H9 (cell line): ENCODE measurements around the gene SDC4. TPM values are rescaled to one million over a fixed set of nuclear protein-coding genes. Genes with fewer than 3 reads are reported as not detected.

Experiments
- DNase-seq: peaks from one replicate; pipeline ENCODE4 v3.0.0-alpha.2; 2017
- H2AFZ ChIP-seq: one replicate; pipeline ENCODE4 v1.6.1; 2013; ENCODE audit warnings: mild to moderate bottlenecking, low read length, control low read depth, moderate library complexity
- H2AK5ac ChIP-seq: 2 replicates; pipeline ENCODE4 v1.6.1; 2013; ENCODE audit warnings: low read length, control low read depth, mixed read lengths; ENCODE audit not compliant: insufficient read length
- H2BK120ac ChIP-seq: one replicate; pipeline ENCODE4 v1.6.1; 2013; ENCODE audit warnings: low read depth, mild to moderate bottlenecking, low read length, control low read depth, inconsistent platforms; ENCODE audit not compliant: poor library complexity, severe bottlenecking
- H2BK12ac ChIP-seq: 2 replicates; pipeline ENCODE4 v1.6.1; 2013; ENCODE audit warnings: low read length, control low read depth, mixed read lengths, low read depth; ENCODE audit not compliant: insufficient read length
- H2BK15ac ChIP-seq: 2 replicates; pipeline ENCODE4 v1.6.1; 2013; ENCODE audit warnings: low read depth, low read length, control low read depth
- H2BK20ac ChIP-seq: one replicate; pipeline ENCODE4 v1.6.1; 2013; ENCODE audit warnings: low read depth, mild to moderate bottlenecking, low read length, control low read depth, inconsistent platforms; ENCODE audit not compliant: poor library complexity, severe bottlenecking
- H2BK5ac ChIP-seq: 2 replicates; pipeline ENCODE4 v1.6.1; 2013; ENCODE audit warnings: low read length, control low read depth, mixed read lengths; ENCODE audit not compliant: insufficient read length
- H3K14ac ChIP-seq: 2 replicates; pipeline ENCODE4 v1.6.1; 2013; ENCODE audit warnings: low read length, control low read depth; ENCODE audit not compliant: insufficient read depth
- H3K18ac ChIP-seq: 2 replicates; pipeline ENCODE4 v1.6.1; 2013; ENCODE audit warnings: low read depth, mild to moderate bottlenecking, mixed read lengths, low read length, control low read depth; ENCODE audit not compliant: insufficient read length
- H3K23ac ChIP-seq: 2 replicates; pipeline ENCODE4 v1.6.1; 2013; ENCODE audit warnings: low read length, control low read depth, mixed read lengths, low read depth; ENCODE audit not compliant: insufficient read length
- H3K23me2 ChIP-seq: 2 replicates; pipeline ENCODE4 v1.6.1; 2013; ENCODE audit warnings: low read depth, mild to moderate bottlenecking, mixed read lengths, low read length, control low read depth; ENCODE audit not compliant: insufficient read length, poor library complexity, severe bottlenecking
- H3K27ac ChIP-seq: 2 replicates; pipeline ENCODE4 v1.5.1; 2013; ENCODE audit warnings: low read length, control low read depth, mixed read lengths, low read depth; ENCODE audit not compliant: insufficient read length
- H3K27me3 ChIP-seq: 2 replicates; pipeline ENCODE4 v1.6.1; 2013; ENCODE audit warnings: low read length, control low read depth, inconsistent platforms; ENCODE audit not compliant: insufficient read depth
- H3K4ac ChIP-seq: 2 replicates; pipeline ENCODE4 v1.6.1; 2013; ENCODE audit warnings: low read depth, mild to moderate bottlenecking, control low read depth, inconsistent platforms, low read length, moderate library complexity
- H3K4me1 ChIP-seq: 2 replicates; pipeline ENCODE4 v1.6.1; 2013; ENCODE audit warnings: low read length, control low read depth, inconsistent platforms; ENCODE audit not compliant: insufficient read depth
- H3K4me2 ChIP-seq: 2 replicates; pipeline ENCODE4 v1.6.1; 2013; ENCODE audit warnings: low read length, control low read depth, mixed read lengths; ENCODE audit not compliant: insufficient read length, insufficient read depth
- H3K56ac ChIP-seq: 2 replicates; pipeline ENCODE4 v1.6.1; 2013; ENCODE audit warnings: low read depth, mild to moderate bottlenecking, mixed read lengths, low read length, control low read depth; ENCODE audit not compliant: insufficient read length
- H3K79me1 ChIP-seq: 2 replicates; pipeline ENCODE4 v1.6.1; 2013; ENCODE audit warnings: low read depth, mild to moderate bottlenecking, moderate library complexity, low read length, control low read depth, inconsistent platforms; ENCODE audit not compliant: insufficient read depth, poor library complexity, severe bottlenecking
- H3K79me2 ChIP-seq: 2 replicates; pipeline ENCODE4 v1.6.1; 2013; ENCODE audit warnings: low read length, control low read depth, inconsistent platforms; ENCODE audit not compliant: insufficient read depth
- H3K9ac ChIP-seq: 2 replicates; pipeline ENCODE4 v1.6.1; 2013; ENCODE audit warnings: low read length, control low read depth, mixed read lengths; ENCODE audit not compliant: insufficient read length; ENCODE audit errors: extremely low read depth
- H3K9me3 ChIP-seq: one replicate; pipeline ENCODE4 v1.6.1; 2013; ENCODE audit warnings: low read depth, low read length, inconsistent platforms; ENCODE audit not compliant: control insufficient read depth
- H3T11ph ChIP-seq: one replicate; pipeline ENCODE4 v1.6.1; 2013; ENCODE audit warnings: mild to moderate bottlenecking, low read length, control low read depth, inconsistent platforms
- H4K20me1 ChIP-seq: one replicate; pipeline ENCODE4 v1.6.1; 2013; ENCODE audit not compliant: control insufficient read depth, insufficient read length, insufficient read depth
- H4K5ac ChIP-seq: 2 replicates; pipeline ENCODE4 v1.6.1; 2013; ENCODE audit warnings: low read depth, mild to moderate bottlenecking, mixed read lengths, low read length, control low read depth; ENCODE audit not compliant: insufficient read length
- H4K8ac ChIP-seq: replicated peaks from 2 replicates; pipeline ENCODE4 v1.6.1; 2013; ENCODE audit warnings: low read length, control low read depth, mixed read lengths, low read depth; ENCODE audit not compliant: insufficient read length
- H4K91ac ChIP-seq: 2 replicates; pipeline ENCODE4 v1.6.1; 2013; ENCODE audit warnings: low read depth, mild to moderate bottlenecking, moderate library complexity, mixed read lengths, low read length, control low read depth; ENCODE audit not compliant: insufficient read length
- H3K27ac Mint-ChIP-seq, 3 experiments: 2 replicates in 2 of 3; 3 replicates in 1 of 3; pipeline ENCODE4 v1.8.0; 2020 to 2021; ENCODE audit warnings: mixed read lengths in 3 of 3, mild to moderate bottlenecking in 1 of 3, moderate library complexity in 1 of 3
- H3K27me3 Mint-ChIP-seq: 2 replicates; pipeline ENCODE4 v1.8.0; 2021; ENCODE audit warnings: low read depth, mild to moderate bottlenecking, moderate library complexity, mixed read lengths
- H3K36me3 Mint-ChIP-seq, 3 experiments: 2 replicates in 2 of 3; 3 replicates in 1 of 3; pipeline ENCODE4 v1.8.0; 2020 to 2021; ENCODE audit warnings: low read depth in 3 of 3, mixed read lengths in 3 of 3; ENCODE audit not compliant: insufficient read depth in 1 of 3
- H3K4me1 Mint-ChIP-seq, 2 experiments: 2 replicates each; pipeline ENCODE4 v1.8.0; 2020; ENCODE audit warnings: mixed read lengths in 2 of 2
- H3K4me3 Mint-ChIP-seq, 2 experiments: 2 replicates in 1 of 2; 3 replicates in 1 of 2; pipeline ENCODE4 v1.8.0; 2020 to 2021; ENCODE audit warnings: mild to moderate bottlenecking in 2 of 2, mixed read lengths in 2 of 2, moderate library complexity in 1 of 2
- H3K9me3 Mint-ChIP-seq, 2 experiments: 2 replicates in 1 of 2; 3 replicates in 1 of 2; pipeline ENCODE4 v1.8.0; 2020; ENCODE audit warnings: mild to moderate bottlenecking in 2 of 2, mixed read lengths in 2 of 2, moderate library complexity in 1 of 2
- WGBS: extraction: QIAGEN DNeasy Blood & Tissue Kit; methylation state at CpG from one replicate; pipeline ENCODE4 v1.1.7; 2013; ENCODE audit warnings: missing lambda C conversion rate, low lambda C conversion rate, mixed read lengths; ENCODE audit not compliant: insufficient read length; ENCODE audit errors: extremely low coverage; 5-methylcytosine and 5-hydroxymethylcytosine counted together
- total RNA-seq: library from RNA; stranded (reverse); gene quantifications from 2 replicates; pipeline ENCODE4 v1.2.1, GENCODE V29; 2021
- TF ChIP-seq, protein P1 (sequence below): fragments of 200-600 bp; sonication (generic); conservative IDR thresholded peaks from 3 replicates; pipeline ENCODE4 v1.8.0; 2021; ENCODE audit warnings: antibody characterized with exemption, mild to moderate bottlenecking

Gene SDC4
- total RNA-seq, 1 experiment from 2014 or later, result 50.7 TPM

DNA sequence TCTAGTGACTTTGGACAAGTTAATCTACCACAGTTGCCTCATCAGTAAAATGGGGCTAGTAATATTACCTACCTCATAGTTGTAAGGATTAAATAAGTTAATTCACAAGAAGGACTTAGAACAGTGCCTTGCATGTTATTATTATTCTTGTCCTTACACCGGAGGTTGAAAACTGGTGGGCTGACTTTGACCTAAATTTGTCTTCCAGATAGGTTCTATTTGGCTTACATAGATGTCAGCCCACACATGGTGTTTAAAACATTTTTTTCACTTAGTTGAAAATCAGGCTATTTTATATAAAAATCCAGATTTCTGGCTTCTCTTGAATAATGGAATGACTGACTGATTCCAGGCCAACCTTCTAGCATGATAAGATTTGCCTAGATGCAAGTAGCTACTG is 18.0 kb upstream of the SDC4 start:
- no peak overlapping the region for H3K56ac ChIP-seq
- H3K9me3 Mint-ChIP-seq, result no peaks in the 10 kb centered on the region
- no peak overlapping the region for H3K4me2 ChIP-seq
- WGBS, result no CpG with 5 or more reads among the region's 1 CpG
- H3K4me3 Mint-ChIP-seq, result no peak overlapping the region
- no peaks in the 10 kb centered on the region; the same call in 1 of the 2 replicates for H3K79me2 ChIP-seq
- H4K8ac ChIP-seq, result no peak overlapping the region
- no peak overlapping the region for H3K9ac ChIP-seq
- no peak overlapping the region for H3K27ac Mint-ChIP-seq
- H2BK20ac ChIP-seq, result no peak overlapping the region
- no peak overlapping the region for H3K23ac ChIP-seq
- H4K5ac ChIP-seq, result no peak overlapping the region
- H3K4me1 ChIP-seq, result peaks cover 6% of the 10 kb centered on the region; the same call in 1 of the 2 replicates
- peaks cover 6 to 35% (median 20%) of the 10 kb centered on the region in 3 experiments; a peak in 6 of 7 replicates for H3K36me3 Mint-ChIP-seq
- TF ChIP-seq, protein P1, sequence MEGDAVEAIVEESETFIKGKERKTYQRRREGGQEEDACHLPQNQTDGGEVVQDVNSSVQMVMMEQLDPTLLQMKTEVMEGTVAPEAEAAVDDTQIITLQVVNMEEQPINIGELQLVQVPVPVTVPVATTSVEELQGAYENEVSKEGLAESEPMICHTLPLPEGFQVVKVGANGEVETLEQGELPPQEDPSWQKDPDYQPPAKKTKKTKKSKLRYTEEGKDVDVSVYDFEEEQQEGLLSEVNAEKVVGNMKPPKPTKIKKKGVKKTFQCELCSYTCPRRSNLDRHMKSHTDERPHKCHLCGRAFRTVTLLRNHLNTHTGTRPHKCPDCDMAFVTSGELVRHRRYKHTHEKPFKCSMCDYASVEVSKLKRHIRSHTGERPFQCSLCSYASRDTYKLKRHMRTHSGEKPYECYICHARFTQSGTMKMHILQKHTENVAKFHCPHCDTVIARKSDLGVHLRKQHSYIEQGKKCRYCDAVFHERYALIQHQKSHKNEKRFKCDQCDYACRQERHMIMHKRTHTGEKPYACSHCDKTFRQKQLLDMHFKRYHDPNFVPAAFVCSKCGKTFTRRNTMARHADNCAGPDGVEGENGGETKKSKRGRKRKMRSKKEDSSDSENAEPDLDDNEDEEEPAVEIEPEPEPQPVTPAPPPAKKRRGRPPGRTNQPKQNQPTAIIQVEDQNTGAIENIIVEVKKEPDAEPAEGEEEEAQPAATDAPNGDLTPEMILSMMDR, result no peak
- no peak overlapping the region for H2BK12ac ChIP-seq
- H2AK5ac ChIP-seq, result no peak overlapping the region
- no peak overlapping the region for H3K27ac ChIP-seq
- H4K20me1 ChIP-seq, result no peaks in the 10 kb centered on the region
- H3K9me3 ChIP-seq, result no peaks in the 10 kb centered on the region
- H3T11ph ChIP-seq, result no peak overlapping the region
- H3K4ac ChIP-seq, result no peak overlapping the region
- H2BK15ac ChIP-seq, result no peak overlapping the region
- H2AFZ ChIP-seq, result no peak overlapping the region
- no peak overlapping the region for H3K14ac ChIP-seq
- no peak overlapping the region for H2BK120ac ChIP-seq
- no peaks in the 10 kb centered on the region for H3K27me3 ChIP-seq
- H2BK5ac ChIP-seq, result no peak overlapping the region
- peaks cover 2% of the 10 kb centered on the region for H3K79me1 ChIP-seq
- no peak overlapping the region for H4K91ac ChIP-seq
- no peak overlapping the region for H3K18ac ChIP-seq
- DNase-seq, result no peak
- H3K23me2 ChIP-seq, result peaks cover 9% of the 10 kb centered on the region
- H3K27me3 Mint-ChIP-seq, result no peaks in the 10 kb centered on the region
- peaks cover 9 to 10% of the 10 kb centered on the region in 2 experiments for H3K4me1 Mint-ChIP-seq
